Neuronal stem cell (in vitro differentiated cells): ENCODE measurements around the gene THBS2. TPM values are rescaled to one million over a fixed set of nuclear protein-coding genes. Genes with fewer than 3 reads are reported as not detected.

Experiments used
- DNase-seq: peaks from one replicate; pipeline ENCODE4 v3.0.0-alpha.2; 2013; ENCODE audit warnings: low spot score
- H2AFZ ChIP-seq: one replicate; pipeline ENCODE4 v1.6.1; 2013; ENCODE audit warnings: mild to moderate bottlenecking, low read length, inconsistent platforms
- H2AK5ac ChIP-seq: 2 replicates; pipeline ENCODE4 v1.6.1; 2013; ENCODE audit warnings: low read depth, mild to moderate bottlenecking, inconsistent platforms, low read length, moderate library complexity, mixed read lengths
- H2BK120ac ChIP-seq: 2 replicates; pipeline ENCODE4 v1.6.1; 2013; ENCODE audit warnings: low read depth, mild to moderate bottlenecking, inconsistent platforms, low read length, moderate library complexity, mixed read lengths
- H2BK12ac ChIP-seq: one replicate; pipeline ENCODE4 v1.6.1; 2013; ENCODE audit warnings: low read length, inconsistent platforms
- H2BK15ac ChIP-seq: 2 replicates; pipeline ENCODE4 v1.6.1; 2013; ENCODE audit warnings: mild to moderate bottlenecking, low read length, inconsistent platforms, mixed read lengths
- H2BK5ac ChIP-seq: one replicate; pipeline ENCODE4 v1.6.1; 2013; ENCODE audit warnings: inconsistent platforms, mild to moderate bottlenecking, low read length, moderate library complexity
- H3K14ac ChIP-seq: one replicate; pipeline ENCODE4 v1.6.1; 2013; ENCODE audit warnings: low read length, inconsistent platforms
- H3K18ac ChIP-seq: 2 replicates; pipeline ENCODE4 v1.6.1; 2013; ENCODE audit warnings: low read length, inconsistent platforms
- H3K23ac ChIP-seq: 2 replicates; pipeline ENCODE4 v1.6.1; 2013; ENCODE audit warnings: low read depth, mild to moderate bottlenecking, mixed read lengths, low read length, inconsistent platforms; ENCODE audit not compliant: poor library complexity
- H3K27ac ChIP-seq: replicated peaks from 3 replicates; pipeline ENCODE4 v1.5.1; 2013; ENCODE audit warnings: low read length, inconsistent platforms
- H3K27me3 ChIP-seq, 3 experiments: 2 replicates each; pipeline ENCODE4 v1.6.1; 2013; ENCODE audit warnings: low read length in 3 of 3, mild to moderate bottlenecking in 2 of 3, inconsistent platforms in 1 of 3, low read depth in 1 of 3, mixed read lengths in 1 of 3, moderate library complexity in 1 of 3; ENCODE audit not compliant: control insufficient read depth in 3 of 3, insufficient read depth in 3 of 3
- H3K36me3 ChIP-seq, 2 donors: replicated peaks in 1 of 2; 2 replicates each; pipeline ENCODE4 v1.6.1; 2013; ENCODE audit warnings: low read length in 2 of 2; ENCODE audit not compliant: control insufficient read depth in 2 of 2, insufficient read depth in 2 of 2
- H3K4ac ChIP-seq: 2 replicates; pipeline ENCODE4 v1.6.1; 2013; ENCODE audit warnings: inconsistent platforms, mild to moderate bottlenecking, low read length, moderate library complexity
- H3K4me1 ChIP-seq, 2 donors: 1 replicate in 1 of 2; 2 replicates in 1 of 2; pipeline ENCODE4 v1.6.1; 2013; ENCODE audit warnings: low read length in 2 of 2, low read depth in 1 of 2; ENCODE audit not compliant: control insufficient read depth in 2 of 2, insufficient read depth in 1 of 2
- H3K4me2 ChIP-seq: one replicate; pipeline ENCODE4 v1.6.1; 2013; ENCODE audit warnings: mild to moderate bottlenecking, low read length, inconsistent platforms; ENCODE audit not compliant: insufficient read depth, poor library complexity, severe bottlenecking
- H3K4me3 ChIP-seq, 2 donors: 2 replicates each; pipeline ENCODE4 v1.5.1; 2013; ENCODE audit warnings: low read length in 2 of 2, mild to moderate bottlenecking in 2 of 2, inconsistent platforms in 1 of 2, moderate library complexity in 1 of 2
- H3K79me1 ChIP-seq: one replicate; pipeline ENCODE4 v1.6.1; 2013; ENCODE audit warnings: low read depth, mild to moderate bottlenecking, inconsistent platforms, low read length, moderate library complexity
- H3K9ac ChIP-seq: one replicate; pipeline ENCODE4 v1.6.1; 2013; ENCODE audit warnings: mild to moderate bottlenecking, low read depth, low read length, inconsistent platforms; ENCODE audit not compliant: poor library complexity
- H3K9me3 ChIP-seq, 2 donors: replicated peaks in 1 of 2; 2 replicates each; pipeline versions ENCODE3 to v1.6.1; 2013; ENCODE audit warnings: low read length in 2 of 2, mild to moderate bottlenecking in 2 of 2, inconsistent platforms in 1 of 2, low read depth in 1 of 2, mixed read lengths in 1 of 2, moderate library complexity in 1 of 2; ENCODE audit not compliant: control insufficient read depth in 2 of 2, insufficient read depth in 1 of 2
- H4K8ac ChIP-seq: one replicate; pipeline ENCODE4 v1.6.1; 2013; ENCODE audit warnings: low read depth, mild to moderate bottlenecking, inconsistent platforms, low read length, moderate library complexity
- H4K91ac ChIP-seq: one replicate; pipeline ENCODE4 v1.6.1; 2013; ENCODE audit warnings: low read length, low read depth, mild to moderate bottlenecking, inconsistent platforms; ENCODE audit not compliant: poor library complexity
- WGBS, 2 donors: extraction: QIAGEN DNeasy Blood & Tissue Kit; methylation state at CpG; one replicate each; pipeline ENCODE4 v1.1.7; 2013; ENCODE audit warnings: missing lambda C conversion rate in 2 of 2, mixed read lengths in 1 of 2; ENCODE audit not compliant: insufficient read length in 2 of 2, insufficient replicate concordance in 1 of 2; ENCODE audit errors: extremely low coverage in 2 of 2; 5-methylcytosine and 5-hydroxymethylcytosine counted together
- polyA plus RNA-seq, 2 experiments: library from polyadenylated mRNA; stranded (reverse); fragments of 200-250 nt; gene quantifications; one replicate each; pipeline ENCODE4 v1.2.3, GENCODE V29; 2013

The THBS2 gene
- 0.14 TPM for polyA plus RNA-seq (2013, experiment 1 of 2)
- 0.14 TPM for polyA plus RNA-seq (2013, experiment 2 of 2)

DNA sequence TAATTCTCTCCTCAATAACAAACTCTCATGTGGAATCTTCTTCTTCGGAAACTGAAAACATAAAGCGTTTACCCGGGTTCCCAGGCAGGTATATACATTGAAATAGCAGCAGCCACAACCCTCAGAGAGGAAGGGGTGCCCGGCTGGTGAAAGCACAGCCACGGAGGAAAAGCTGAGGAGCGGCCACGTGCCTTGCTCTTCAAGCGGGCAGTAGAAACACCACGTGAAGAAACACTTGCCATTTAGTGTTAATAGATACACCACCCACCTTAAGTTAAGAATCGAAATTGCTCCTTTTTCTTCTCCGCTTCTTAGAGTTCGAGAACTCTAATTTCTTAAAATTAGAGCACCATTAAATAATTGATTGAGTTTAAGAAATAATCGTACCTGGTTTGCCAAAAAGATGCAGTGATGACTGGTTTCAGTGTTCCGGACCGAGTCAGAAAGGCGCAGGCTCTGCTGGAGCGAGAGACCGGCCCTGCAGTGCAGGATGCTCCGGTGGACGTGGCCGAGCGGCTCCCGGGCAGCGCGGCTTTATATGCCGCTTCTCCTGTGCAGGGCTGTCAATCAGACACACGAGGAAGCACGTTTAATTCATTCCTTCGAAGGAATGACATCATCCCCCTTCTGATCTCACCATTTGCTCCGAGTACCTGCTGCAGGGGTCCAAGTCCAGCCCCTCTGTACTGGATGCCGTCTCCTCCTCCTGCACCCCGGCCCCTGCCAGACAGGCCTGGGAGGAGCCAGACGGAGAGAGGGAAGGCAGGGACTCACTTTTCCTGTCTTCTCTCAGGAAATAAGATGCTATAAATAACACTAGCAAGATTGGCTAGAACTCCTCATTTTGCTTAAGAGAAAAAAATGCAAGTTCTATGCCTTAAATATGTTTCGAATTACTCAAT, at the start of gene THBS2:
TSS of gene THBS2 (minus strand) at position 510 of the 902 bp plus-strand sequence. CDS start 3,062 bp downstream, outside the sequence.
- peak within 1 kb of the TSS; percentile 59 for H3K18ac ChIP-seq
- peak within 1 kb of the TSS; percentile 25 for H3K14ac ChIP-seq
- H4K8ac ChIP-seq: no peak within 1 kb of the TSS
- H4K91ac ChIP-seq: no peak within 1 kb of the TSS
- no peak within 1 kb of the TSS for H3K27ac ChIP-seq
- no peak within 1 kb of the TSS for H2BK5ac ChIP-seq
- peak within 1 kb of the TSS; percentile 78 for H2BK15ac ChIP-seq
- no peak within 1 kb of the TSS for H3K23ac ChIP-seq
- no peak within 1 kb of the TSS for H2BK120ac ChIP-seq
- peak within 1 kb of the TSS; percentile 75 for H2AFZ ChIP-seq
- peaks cover 14 to 18% of the 10 kb centered on the region in 2 donors for H3K4me1 ChIP-seq
- H3K9ac ChIP-seq: peak within 1 kb of the TSS; percentile 24
- no peak within 1 kb of the TSS for H2BK12ac ChIP-seq
- H3K4ac ChIP-seq: no peak within 1 kb of the TSS
- H3K4me2 ChIP-seq: peak within 1 kb of the TSS; percentile 55
- no CpG with 5 or more reads among the region's 34 CpGs for WGBS, 2 donors
- H2AK5ac ChIP-seq: peak within 1 kb of the TSS; percentile 18
- H3K9me3 ChIP-seq: peaks cover 0 to 4% of the 10 kb centered on the region in 2 donors
- peaks cover 0 to 56% (median 26%) of the 10 kb centered on the region in 3 experiments for H3K27me3 ChIP-seq
- H3K36me3 ChIP-seq: no peaks in the 10 kb centered on the region
- H3K79me1 ChIP-seq: no peaks in the 10 kb centered on the region
- peak within 1 kb of the TSS; percentile 3 to 60 for H3K4me3 ChIP-seq
- DNase-seq: peak; percentile 27

DNA sequence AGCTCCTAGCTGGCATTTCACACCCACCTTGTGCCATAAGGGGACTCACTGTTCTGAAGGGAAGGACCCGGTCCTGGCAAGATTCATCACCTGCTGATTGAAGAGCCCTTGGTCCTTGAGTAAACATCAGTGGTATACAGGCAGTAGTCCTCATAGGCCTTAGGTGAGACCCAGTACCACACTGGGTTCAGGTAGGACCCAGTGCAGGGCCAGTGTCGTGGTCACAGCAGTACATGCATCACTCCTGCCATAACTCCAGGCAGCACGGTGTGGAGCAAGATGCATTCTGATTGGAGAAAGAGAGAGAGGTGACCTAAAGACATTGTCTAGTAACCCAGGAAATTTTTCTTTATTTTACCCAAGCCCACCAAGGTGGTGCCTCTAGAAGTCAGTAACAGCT, 49.1 kb upstream of the THBS2 start:
- Histone ChIP-seq H2BK5ac (no peak overlapping the region), H2BK120ac (no peak overlapping the region), H4K8ac (no peak overlapping the region), H3K4me2 (no peak overlapping the region), H2AFZ (no peak overlapping the region), H2BK12ac (no peak overlapping the region), H3K4ac (no peak overlapping the region), H3K9ac (no peak overlapping the region), H3K36me3 (no peaks in the 10 kb centered on the region), H3K18ac (no peak overlapping the region), H3K4me1 (no peaks in the 10 kb centered on the region), H3K9me3 (no peaks in the 10 kb centered on the region), H3K14ac (no peak overlapping the region), H3K27ac (no peak overlapping the region), H2BK15ac (no peak overlapping the region), H3K79me1 (no peaks in the 10 kb centered on the region), H3K4me3 (no peak overlapping the region), H2AK5ac (no peak overlapping the region), H3K27me3 (no peaks in the 10 kb centered on the region), H3K23ac (no peak overlapping the region), H4K91ac (no peak overlapping the region)
- no peak for DNase-seq
- WGBS, 2 donors: no CpG with 5 or more reads among the region's 3 CpGs

DNA sequence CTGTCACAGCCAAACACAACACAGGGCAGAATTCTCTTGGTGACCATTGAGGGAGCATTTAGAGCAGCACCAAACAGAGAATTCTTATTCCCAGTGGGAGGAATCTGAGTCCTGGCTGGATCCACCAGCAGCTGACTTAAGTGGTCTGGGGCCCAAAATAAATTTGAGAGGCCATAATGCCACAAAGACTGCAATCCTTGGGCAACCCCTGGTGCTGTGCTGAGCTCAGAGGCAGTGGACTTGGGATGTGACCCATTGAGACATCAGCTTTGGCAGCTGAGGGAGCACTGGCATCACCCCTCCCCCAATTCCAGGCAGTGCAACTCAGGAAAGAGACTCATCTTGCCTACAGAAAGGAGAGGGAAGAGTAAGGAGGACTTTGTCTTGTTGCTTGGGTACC, 48.6 kb upstream of the THBS2 start:
- no peak overlapping the region for H2BK5ac ChIP-seq
- no peaks in the 10 kb centered on the region for H3K36me3 ChIP-seq
- no peak overlapping the region for H3K4ac ChIP-seq
- no peak overlapping the region for H3K4me3 ChIP-seq
- H3K4me2 ChIP-seq: no peak overlapping the region
- H3K18ac ChIP-seq: no peak overlapping the region
- no peaks in the 10 kb centered on the region for H3K79me1 ChIP-seq
- H2AK5ac ChIP-seq: no peak overlapping the region
- no peaks in the 10 kb centered on the region for H3K9me3 ChIP-seq
- no peak overlapping the region for H4K8ac ChIP-seq
- H2BK120ac ChIP-seq: no peak overlapping the region
- no peak overlapping the region for H2BK12ac ChIP-seq
- no peak overlapping the region for H3K27ac ChIP-seq
- H3K23ac ChIP-seq: no peak overlapping the region
- no peak overlapping the region for H3K14ac ChIP-seq
- no peak overlapping the region for H2BK15ac ChIP-seq
- DNase-seq: no peak
- H3K27me3 ChIP-seq: no peaks in the 10 kb centered on the region
- no peak overlapping the region for H4K91ac ChIP-seq
- H3K9ac ChIP-seq: no peak overlapping the region
- H3K4me1 ChIP-seq: no peaks in the 10 kb centered on the region
- no peak overlapping the region for H2AFZ ChIP-seq

DNA sequence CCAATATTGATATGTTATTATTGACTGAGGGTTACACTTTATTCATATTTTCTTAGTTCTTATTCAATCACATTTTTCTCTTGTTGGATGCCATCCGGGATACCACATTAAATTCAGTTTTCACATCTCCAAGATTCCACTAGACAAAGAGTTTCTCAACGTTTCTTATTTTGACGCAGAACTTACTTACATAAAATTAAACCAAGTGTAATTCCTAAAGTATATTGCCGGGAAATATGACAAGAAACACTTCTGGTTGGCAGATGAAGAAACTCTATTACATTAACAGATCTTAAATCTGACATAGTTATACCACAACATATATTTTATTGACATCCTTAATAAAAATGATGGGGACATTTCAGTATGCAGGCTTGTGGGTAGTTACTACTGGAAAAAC, 47.3 kb upstream of the THBS2 start:
- H3K79me1 ChIP-seq: no peaks in the 10 kb centered on the region
- no peak overlapping the region for H3K4ac ChIP-seq
- no peak overlapping the region for H2AK5ac ChIP-seq
- no peaks in the 10 kb centered on the region for H3K27me3 ChIP-seq
- no peak overlapping the region for H3K9ac ChIP-seq
- no peaks in the 10 kb centered on the region for H3K9me3 ChIP-seq
- H2BK12ac ChIP-seq: no peak overlapping the region
- no peak overlapping the region for H2BK15ac ChIP-seq
- H2BK120ac ChIP-seq: no peak overlapping the region
- no peaks in the 10 kb centered on the region for H3K36me3 ChIP-seq
- H3K23ac ChIP-seq: no peak overlapping the region
- H3K14ac ChIP-seq: no peak overlapping the region
- H3K18ac ChIP-seq: no peak overlapping the region
- H4K8ac ChIP-seq: no peak overlapping the region
- no peak overlapping the region for H4K91ac ChIP-seq
- H3K4me2 ChIP-seq: no peak overlapping the region
- H3K4me1 ChIP-seq: no peaks in the 10 kb centered on the region
- no peak overlapping the region for H2AFZ ChIP-seq
- no peak overlapping the region for H3K27ac ChIP-seq
- no CpG with 5 or more reads among the region's 4 CpGs for WGBS, 2 donors
- no peak overlapping the region for H2BK5ac ChIP-seq
- H3K4me3 ChIP-seq: no peak overlapping the region
- DNase-seq: no peak
